Activated CD8-positive, alpha-beta T cell treated with anti-CD3 and anti-CD28 coated beads for 36 hours (primary cell): ENCODE measurements around the gene ERF. TPM values are rescaled to one million over a fixed set of nuclear protein-coding genes. Genes with fewer than 3 reads are reported as not detected.

Source experiments
- ATAC-seq: fragments of 200-7000 bp; cut with Tn5 transposase; one replicate; pipeline ENCODE4 v1.10.0; 2021; ENCODE audit warnings: mild to moderate bottlenecking, moderate library complexity
- CTCF ChIA-PET: fragments of 350-600 bp; sonication (Branson Sonifier 250); formaldehyde crosslinking; loops from one replicate; lab custom pipeline; 2021; ENCODE audit warnings: antibody characterized with exemption; lab: Charles Lee
- POLR2A ChIA-PET: fragments of 350-600 bp; sonication (Branson Sonifier 250); formaldehyde crosslinking; loops from one replicate; lab custom pipeline; 2021; ENCODE audit warnings: antibody characterized with exemption; lab: Charles Lee
- DNase-seq: peaks from one replicate; pipeline ENCODE4 v3.0.0-alpha.2; 2020
- H3K27ac Mint-ChIP-seq: one replicate; pipeline ENCODE4 v1.8.0; 2021; ENCODE audit warnings: mild to moderate bottlenecking, mixed read lengths
- H3K27me3 Mint-ChIP-seq: one replicate; pipeline ENCODE4 v1.8.0; 2021; ENCODE audit warnings: mixed read lengths
- H3K36me3 Mint-ChIP-seq: one replicate; pipeline ENCODE4 v1.8.0; 2021; ENCODE audit warnings: low read depth, mixed read lengths
- H3K4me1 Mint-ChIP-seq: one replicate; pipeline ENCODE4 v1.8.0; 2021; ENCODE audit warnings: low read depth, mixed read lengths
- H3K4me3 Mint-ChIP-seq: one replicate; pipeline ENCODE4 v1.8.0; 2021; ENCODE audit warnings: mild to moderate bottlenecking, moderate library complexity, mixed read lengths
- H3K9me3 Mint-ChIP-seq: one replicate; pipeline ENCODE4 v1.8.0; 2021; ENCODE audit warnings: mixed read lengths
- CTCF ChIP-seq: fragments of 200-600 bp; IDR thresholded peaks from one replicate; pipeline ENCODE4 v1.8.0; 2022; ENCODE audit warnings: antibody characterized with exemption, mild to moderate bottlenecking
- intact Hi-C: fragments of 100-400 bp; cut with micrococcal nuclease; formaldehyde crosslinking; loops from one replicate; pipeline ENCODE4 v1.10.0; 2022
- total RNA-seq, 2 experiments: library from RNA; stranded (reverse); gene quantifications; one replicate each; pipeline ENCODE4 v1.2.3, GENCODE V29; 2021

ERF gene
- total RNA-seq, 2 experiments from 2014 or later = 60.0 to 69.2 TPM

- DNase-seq (no peak), ATAC-seq (no peak)
- H3K4me1 Mint-ChIP-seq = peaks cover 35% of the 10 kb centered on the region
- H3K27me3 Mint-ChIP-seq = no peaks in the 10 kb centered on the region
- no peak for TF ChIP-seq CTCF
- no peak overlapping the region for H3K4me3 Mint-ChIP-seq
- ChIA-PET POLR2A (interaction anchor here (17.2 kb wide), 1 partner anchor 14 kb away, joined by 195 read pairs; the partner anchor contains the start of gene GSK3A), CTCF (no interaction called here)
- intact Hi-C loops = no loop called here
- H3K36me3 Mint-ChIP-seq = peaks cover 46% of the 10 kb centered on the region
- H3K27ac Mint-ChIP-seq = no peak overlapping the region
- no peaks in the 10 kb centered on the region for H3K9me3 Mint-ChIP-seq
Observed at GRCh38 chr19:42225718-42226292, 29.1 kb downstream of the ERF start.

GRCh38 chr19:42224940-42225717, 29.8 kb downstream of the ERF start:
- TF ChIP-seq CTCF = no peak
- Mint-ChIP-seq H3K27ac (no peak overlapping the region), H3K9me3 (no peaks in the 10 kb centered on the region), H3K36me3 (peaks cover 44% of the 10 kb centered on the region), H3K27me3 (no peaks in the 10 kb centered on the region), H3K4me1 (peaks cover 39% of the 10 kb centered on the region), H3K4me3 (no peak overlapping the region)
- no peak for ATAC-seq
- ChIA-PET POLR2A (interaction anchor here (17.2 kb wide), 1 partner anchor 14 kb away, joined by 195 read pairs; the partner anchor contains the start of gene GSK3A), CTCF (no interaction called here)
- intact Hi-C loops = no loop called here
- no peak for DNase-seq

- DNase-seq (no peak), ATAC-seq (no peak)
- CTCF ChIA-PET = interaction anchor here (0.6 to 2.1 kb wide), 6 partner anchors 14 to 88 kb away, joined by 3 to 17 read pairs (median 4); partner anchors contain the start of gene GSK3A
- Mint-ChIP-seq H3K4me1 (peaks cover 40% of the 10 kb centered on the region), H3K27ac (peak overlapping the region; percentile 100), H3K9me3 (no peaks in the 10 kb centered on the region), H3K36me3 (peaks cover 26% of the 10 kb centered on the region), H3K4me3 (peak overlapping the region; percentile 99), H3K27me3 (no peaks in the 10 kb centered on the region)
- POLR2A ChIA-PET = interaction anchor here (0.5 to 17.2 kb wide), 5 partner anchors 8 to 144 kb away, joined by 3 to 195 read pairs (median 3); partner anchors contain the start of gene GSK3A
- TF ChIP-seq CTCF = no peak
- intact Hi-C loops = no loop called here
Observed at GRCh38 chr19:42220751-42221097, 34.2 kb downstream of the ERF start.

- H3K27me3 Mint-ChIP-seq = no peaks in the 10 kb centered on the region
- ChIA-PET POLR2A (interaction anchor here (0.7 to 17.2 kb wide), 4 partner anchors 9 to 143 kb away, joined by 3 to 195 read pairs (median 4); partner anchors contain the start of gene GSK3A), CTCF (interaction anchor here (0.6 to 2.1 kb wide), 8 partner anchors 15 to 111 kb away, joined by 3 to 17 read pairs (median 4); partner anchors contain the start of gene GSK3A)
- no peak for TF ChIP-seq CTCF
- peak within 1 kb of the TSS; percentile 100 for H3K27ac Mint-ChIP-seq
- peaks cover 46% of the 10 kb centered on the region for H3K4me1 Mint-ChIP-seq
- intact Hi-C loops = no loop called here
- DNase-seq = peak; percentile 98
- peak within 1 kb of the TSS; percentile 99 for H3K4me3 Mint-ChIP-seq
- no peaks in the 10 kb centered on the region for H3K9me3 Mint-ChIP-seq
- peaks cover 25% of the 10 kb centered on the region for H3K36me3 Mint-ChIP-seq
- peak; percentile 84 for ATAC-seq
Observed at GRCh38 chr19:42219812-42220750, 34.8 kb downstream of the ERF start, which contains the start of gene ZNF526. Gene ZNF526, plus strand, starts transcription at chr19:42220312. Its CDS starts 4,092 bp downstream, at chr19:42224404.
